HG03469 (cell line): ENCODE data around the gene HNRNPU.

Experiments used
- ATAC-seq: cut with Tn5 transposase; IDR thresholded peaks from one replicate; pipeline ENCODE4 v1.9.1; 2021; ENCODE audit warnings: mild to moderate bottlenecking, moderate library complexity, moderate number of reproducible peaks; ENCODE audit not compliant: unreplicated experiment

HNRNPU gene

GRCh38 chr1:244810221-244810620 lies 54.1 kb downstream of the HNRNPU start:
- no peak for ATAC-seq

- no peak for ATAC-seq
Observed at GRCh38 chr1:244807138-244807537, 57.2 kb downstream of the HNRNPU start.

- ATAC-seq, result no peak
Observed at GRCh38 chr1:244804841-244805240, 59.5 kb downstream of the HNRNPU start.

GRCh38 chr1:244802556-244803239 lies 61.6 kb downstream of the HNRNPU start:
- no peak for ATAC-seq

GRCh38 chr1:244802041-244802440 lies 62.3 kb downstream of the HNRNPU start:
- ATAC-seq, result no peak

GRCh38 chr1:244801246-244801645 lies 63.1 kb downstream of the HNRNPU start:
- no peak for ATAC-seq

GRCh38 chr1:244800821-244801220 lies 63.5 kb downstream of the HNRNPU start:
- ATAC-seq, result no peak
